Ishikawa (cell line): ENCODE results near the gene PCDHGA1.

Source experiments
- CEBPB ChIP-seq: IDR thresholded peaks from 2 replicates; pipeline ENCODE4 v1.6.1; 2012
- CREB1 ChIP-seq: IDR thresholded peaks from 2 replicates; pipeline ENCODE4 v1.6.1; 2012; ENCODE audit warnings: low read depth
- EGR1 ChIP-seq: IDR thresholded peaks from 2 replicates; pipeline ENCODE4 v1.6.1; 2012
- EP300 ChIP-seq: IDR thresholded peaks from 2 replicates; pipeline ENCODE4 v1.6.1; 2012; ENCODE audit warnings: borderline replicate concordance
- FOXM1 ChIP-seq: IDR thresholded peaks from 2 replicates; pipeline ENCODE4 v1.6.1; 2012; ENCODE audit warnings: low read depth, borderline replicate concordance
- NFIC ChIP-seq: IDR thresholded peaks from 2 replicates; pipeline ENCODE4 v1.6.1; 2012
- RAD21 ChIP-seq: IDR thresholded peaks from 2 replicates; pipeline ENCODE4 v1.6.1; 2012; ENCODE audit warnings: low read depth
- TAF1 ChIP-seq: IDR thresholded peaks from 2 replicates; pipeline ENCODE4 v1.6.1; 2012; ENCODE audit warnings: low read depth, mild to moderate bottlenecking
- TCF12 ChIP-seq: IDR thresholded peaks from 2 replicates; pipeline ENCODE4 v1.6.1; 2012; ENCODE audit warnings: low read depth
- TEAD4 ChIP-seq: IDR thresholded peaks from 2 replicates; pipeline ENCODE4 v1.6.1; 2012
- YY1 ChIP-seq: IDR thresholded peaks from 2 replicates; pipeline ENCODE4 v1.6.1; 2012; ENCODE audit warnings: low read depth
- ZBTB7A ChIP-seq: IDR thresholded peaks from 2 replicates; pipeline ENCODE4 v1.6.1; 2012; ENCODE audit warnings: low read depth
- TF ChIP-seq, protein P1 (sequence below): IDR thresholded peaks from 2 replicates; pipeline ENCODE4 v1.6.1; 2012
- TF ChIP-seq, protein P2 (sequence below): IDR thresholded peaks from 2 replicates; pipeline ENCODE4 v1.6.1; 2012; ENCODE audit warnings: low read depth, mild to moderate bottlenecking
- TF ChIP-seq, protein P3 (sequence below): IDR thresholded peaks from 2 replicates; pipeline ENCODE4 v1.6.1; 2012

The PCDHGA1 gene

DNA sequence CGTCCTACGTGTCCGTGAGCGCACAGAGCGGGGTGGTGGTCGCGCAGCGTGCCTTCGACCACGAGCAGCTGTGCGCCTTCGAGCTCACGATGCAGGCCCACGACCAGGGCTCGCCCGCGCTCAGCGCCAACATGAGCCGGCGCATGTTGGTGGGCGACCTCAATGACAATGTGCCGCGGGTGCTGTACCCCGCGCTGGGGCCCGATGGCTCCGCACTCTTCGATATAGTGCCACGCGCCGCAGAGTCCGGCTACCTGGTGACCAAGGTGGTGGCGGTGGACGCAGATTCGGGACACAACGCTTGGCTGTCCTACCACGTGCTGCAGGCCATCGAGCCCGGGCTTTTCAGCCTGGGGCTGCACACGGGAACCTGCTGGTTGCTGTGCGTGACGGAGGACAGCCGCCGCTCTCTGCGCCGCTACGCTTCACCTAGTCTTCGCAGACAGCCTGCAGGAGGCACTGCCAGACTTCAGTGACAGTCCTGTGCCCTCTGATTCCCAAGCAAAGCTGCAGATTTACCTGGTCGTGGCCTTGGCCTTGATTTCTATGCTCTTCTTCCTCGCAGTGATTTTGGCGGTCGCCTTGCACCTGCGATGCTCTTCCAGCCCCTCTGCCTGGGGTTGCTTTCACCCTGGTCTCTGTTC is 97.6 kb downstream of the PCDHGA1 start:
- TF ChIP-seq EGR1 (no peak), RAD21 (no peak), TEAD4 (no peak), TCF12 (no peak), CREB1 (no peak), FOXM1 (no peak), NFIC (no peak), CEBPB (no peak), TAF1 (no peak), YY1 (no peak), ZBTB7A (no peak), EP300 (no peak)
- TF ChIP-seq, protein P1, sequence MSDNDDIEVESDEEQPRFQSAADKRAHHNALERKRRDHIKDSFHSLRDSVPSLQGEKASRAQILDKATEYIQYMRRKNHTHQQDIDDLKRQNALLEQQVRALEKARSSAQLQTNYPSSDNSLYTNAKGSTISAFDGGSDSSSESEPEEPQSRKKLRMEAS = no peak
- TF ChIP-seq, protein P2, sequence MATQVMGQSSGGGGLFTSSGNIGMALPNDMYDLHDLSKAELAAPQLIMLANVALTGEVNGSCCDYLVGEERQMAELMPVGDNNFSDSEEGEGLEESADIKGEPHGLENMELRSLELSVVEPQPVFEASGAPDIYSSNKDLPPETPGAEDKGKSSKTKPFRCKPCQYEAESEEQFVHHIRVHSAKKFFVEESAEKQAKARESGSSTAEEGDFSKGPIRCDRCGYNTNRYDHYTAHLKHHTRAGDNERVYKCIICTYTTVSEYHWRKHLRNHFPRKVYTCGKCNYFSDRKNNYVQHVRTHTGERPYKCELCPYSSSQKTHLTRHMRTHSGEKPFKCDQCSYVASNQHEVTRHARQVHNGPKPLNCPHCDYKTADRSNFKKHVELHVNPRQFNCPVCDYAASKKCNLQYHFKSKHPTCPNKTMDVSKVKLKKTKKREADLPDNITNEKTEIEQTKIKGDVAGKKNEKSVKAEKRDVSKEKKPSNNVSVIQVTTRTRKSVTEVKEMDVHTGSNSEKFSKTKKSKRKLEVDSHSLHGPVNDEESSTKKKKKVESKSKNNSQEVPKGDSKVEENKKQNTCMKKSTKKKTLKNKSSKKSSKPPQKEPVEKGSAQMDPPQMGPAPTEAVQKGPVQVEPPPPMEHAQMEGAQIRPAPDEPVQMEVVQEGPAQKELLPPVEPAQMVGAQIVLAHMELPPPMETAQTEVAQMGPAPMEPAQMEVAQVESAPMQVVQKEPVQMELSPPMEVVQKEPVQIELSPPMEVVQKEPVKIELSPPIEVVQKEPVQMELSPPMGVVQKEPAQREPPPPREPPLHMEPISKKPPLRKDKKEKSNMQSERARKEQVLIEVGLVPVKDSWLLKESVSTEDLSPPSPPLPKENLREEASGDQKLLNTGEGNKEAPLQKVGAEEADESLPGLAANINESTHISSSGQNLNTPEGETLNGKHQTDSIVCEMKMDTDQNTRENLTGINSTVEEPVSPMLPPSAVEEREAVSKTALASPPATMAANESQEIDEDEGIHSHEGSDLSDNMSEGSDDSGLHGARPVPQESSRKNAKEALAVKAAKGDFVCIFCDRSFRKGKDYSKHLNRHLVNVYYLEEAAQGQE = no peak
- TF ChIP-seq, protein P3, sequence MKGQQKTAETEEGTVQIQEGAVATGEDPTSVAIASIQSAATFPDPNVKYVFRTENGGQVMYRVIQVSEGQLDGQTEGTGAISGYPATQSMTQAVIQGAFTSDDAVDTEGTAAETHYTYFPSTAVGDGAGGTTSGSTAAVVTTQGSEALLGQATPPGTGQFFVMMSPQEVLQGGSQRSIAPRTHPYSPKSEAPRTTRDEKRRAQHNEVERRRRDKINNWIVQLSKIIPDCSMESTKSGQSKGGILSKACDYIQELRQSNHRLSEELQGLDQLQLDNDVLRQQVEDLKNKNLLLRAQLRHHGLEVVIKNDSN = no peak

DNA sequence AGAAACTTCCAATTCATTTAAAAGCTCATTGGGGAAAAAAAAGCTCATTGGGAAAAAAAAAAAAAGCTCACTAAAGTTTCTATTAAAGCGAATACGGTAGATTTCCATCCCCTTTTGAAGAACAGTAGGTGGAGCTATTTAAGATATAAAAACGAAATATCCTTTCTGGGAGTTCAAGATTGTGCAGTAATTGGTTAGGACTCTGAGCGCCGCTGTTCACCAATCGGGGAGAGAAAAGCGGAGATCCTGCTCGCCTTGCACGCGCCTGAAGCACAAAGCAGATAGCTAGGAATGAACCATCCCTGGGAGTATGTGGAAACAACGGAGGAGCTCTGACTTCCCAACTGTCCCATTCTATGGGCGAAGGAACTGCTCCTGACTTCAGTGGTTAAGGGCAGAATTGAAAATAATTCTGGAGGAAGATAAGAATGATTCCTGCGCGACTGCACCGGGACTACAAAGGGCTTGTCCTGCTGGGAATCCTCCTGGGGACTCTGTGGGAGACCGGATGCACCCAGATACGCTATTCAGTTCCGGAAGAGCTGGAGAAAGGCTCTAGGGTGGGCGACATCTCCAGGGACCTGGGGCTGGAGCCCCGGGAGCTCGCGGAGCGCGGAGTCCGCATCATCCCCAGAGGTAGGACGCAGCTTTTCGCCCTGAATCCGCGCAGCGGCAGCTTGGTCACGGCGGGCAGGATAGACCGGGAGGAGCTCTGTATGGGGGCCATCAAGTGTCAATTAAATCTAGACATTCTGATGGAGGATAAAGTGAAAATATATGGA is 100.2 kb downstream of the PCDHGA1 start, which contains the start of gene PCDHGA12:
TSS of gene PCDHGA12 (plus strand) at position 176 of the 782 bp plus-strand sequence. CDS start at position 429, 253 bp downstream.
- TF ChIP-seq YY1 (no peak), RAD21 (peak; percentile 13; the same call in 1 of the 2 replicates), TEAD4 (no peak)

DNA sequence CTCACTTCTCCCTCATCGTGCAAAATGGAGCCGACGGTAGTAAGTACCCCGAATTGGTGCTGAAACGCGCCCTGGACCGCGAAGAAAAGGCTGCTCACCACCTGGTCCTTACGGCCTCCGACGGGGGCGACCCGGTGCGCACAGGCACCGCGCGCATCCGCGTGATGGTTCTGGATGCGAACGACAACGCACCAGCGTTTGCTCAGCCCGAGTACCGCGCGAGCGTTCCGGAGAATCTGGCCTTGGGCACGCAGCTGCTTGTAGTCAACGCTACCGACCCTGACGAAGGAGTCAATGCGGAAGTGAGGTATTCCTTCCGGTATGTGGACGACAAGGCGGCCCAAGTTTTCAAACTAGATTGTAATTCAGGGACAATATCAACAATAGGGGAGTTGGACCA is 101.0 kb downstream of the PCDHGA1 start:
- TF ChIP-seq EGR1 = no peak
- no peak for TF ChIP-seq TCF12
- no peak for TF ChIP-seq FOXM1
- TF ChIP-seq CREB1 = no peak
- TF ChIP-seq, protein P3 = no peak
- no peak for TF ChIP-seq TEAD4
- TF ChIP-seq NFIC = no peak
- no peak for TF ChIP-seq YY1
- TF ChIP-seq ZBTB7A = no peak
- TF ChIP-seq EP300 = no peak
- no peak for TF ChIP-seq CEBPB
- TF ChIP-seq, protein P1 = no peak
- TF ChIP-seq RAD21 = no peak
- TF ChIP-seq TAF1 = no peak

DNA sequence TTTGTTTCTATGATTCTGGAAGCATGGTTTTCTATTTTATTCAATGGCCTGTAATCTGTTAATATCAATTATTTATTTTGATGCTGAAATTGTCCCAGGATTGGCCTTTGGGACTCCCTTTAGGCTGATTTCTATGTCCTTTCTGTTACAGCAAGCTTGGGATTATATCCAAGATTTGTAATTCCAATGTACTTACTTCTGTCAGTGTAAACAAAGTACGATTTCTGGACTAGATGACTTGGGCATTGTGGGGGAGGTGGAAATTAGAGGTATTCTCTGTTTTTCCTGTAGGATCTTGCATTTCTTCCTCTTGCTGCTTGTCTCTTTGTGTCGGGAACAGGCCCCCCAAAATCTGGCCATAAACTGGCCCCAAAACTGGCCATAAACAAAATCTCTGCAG is 103.7 kb downstream of the PCDHGA1 start:
- TF ChIP-seq FOXM1 = no peak
- no peak for TF ChIP-seq EGR1
- TF ChIP-seq, protein P3 = no peak

DNA sequence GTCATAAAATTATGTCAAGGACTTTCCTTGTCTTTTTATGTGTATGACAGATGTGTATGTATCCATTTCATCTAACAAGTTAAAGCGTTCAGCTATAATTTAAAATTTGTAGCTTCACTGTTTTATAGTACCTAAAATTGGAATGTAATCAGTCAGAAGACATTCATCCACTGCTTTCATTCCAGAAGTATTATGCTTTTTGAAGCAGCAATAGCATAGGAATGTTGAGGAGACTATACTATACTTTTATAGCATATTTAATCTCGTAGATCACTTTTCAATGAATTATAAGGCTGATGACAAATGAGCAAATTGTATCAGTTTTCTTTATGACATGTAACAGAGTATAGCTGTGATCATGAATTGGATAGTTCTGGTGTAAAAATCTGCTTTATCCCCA is 106.9 kb downstream of the PCDHGA1 start:
- no peak for TF ChIP-seq TEAD4

DNA sequence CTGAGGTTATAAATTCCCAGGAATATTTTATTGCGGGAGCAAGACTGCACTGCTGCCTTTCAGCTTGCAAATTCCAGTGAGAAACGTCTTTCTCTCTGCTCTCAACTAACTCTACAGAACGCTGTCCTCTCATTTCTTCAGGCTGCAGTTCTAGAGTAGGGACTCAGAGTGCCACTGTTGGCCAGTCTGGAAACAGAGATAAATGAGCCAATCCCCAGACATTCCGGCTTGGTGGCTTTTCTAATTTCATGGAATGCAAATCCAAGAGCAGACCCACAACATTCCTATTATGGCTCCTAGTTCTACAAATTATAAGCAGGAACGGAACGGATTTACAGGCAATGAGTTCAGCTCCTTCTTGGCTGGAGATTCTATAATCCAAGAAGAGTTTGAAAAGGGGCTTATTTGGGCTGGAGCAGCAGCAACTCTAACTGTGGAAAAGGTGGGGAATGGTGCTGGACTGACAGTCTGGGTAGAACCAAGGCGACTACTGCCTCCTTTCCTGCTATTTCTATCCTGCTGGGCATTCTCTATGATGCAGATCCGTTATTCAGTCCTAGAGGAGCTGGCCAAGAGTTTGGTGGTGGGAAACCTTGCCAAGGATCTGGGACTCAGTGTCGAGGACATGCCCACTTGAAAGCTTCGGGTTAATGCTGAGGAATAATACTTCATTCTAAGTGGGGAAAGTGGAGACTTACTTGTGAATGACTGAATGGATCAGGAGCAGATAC is 109.3 kb downstream of the PCDHGA1 start:
- TF ChIP-seq EP300 (no peak), TEAD4 (no peak), EGR1 (no peak), TAF1 (no peak), RAD21 (peak; percentile 38; the same call in 1 of the 2 replicates), YY1 (no peak)
- TF ChIP-seq, protein P3 = no peak
- TF ChIP-seq, protein P2 = no peak
